CD14-positive monocyte (primary cell): ENCODE measurements around the gene ATP23. TPM values are rescaled to one million over a fixed set of nuclear protein-coding genes. Genes with fewer than 3 reads are reported as not detected.

ENCODE experiments used
- DNase-seq, 3 donors: peaks; one replicate each; pipeline ENCODE4 v3.0.0-alpha.2; 2011 to 2022
- H2AFZ ChIP-seq: 2 replicates; pipeline ENCODE4 v1.6.0; 2012; ENCODE audit warnings: mild to moderate bottlenecking, low read depth, low read length, inconsistent platforms; ENCODE audit not compliant: insufficient read depth, poor library complexity, severe bottlenecking
- H3K27ac ChIP-seq, 2 donors: 1 replicate in 1 of 2; 2 replicates in 1 of 2; pipeline ENCODE4 v1.5.1; 2012 to 2013; ENCODE audit warnings: low read length in 2 of 2, control low read depth in 1 of 2, inconsistent platforms in 1 of 2, low read depth in 1 of 2, mild to moderate bottlenecking in 1 of 2
- H3K27me3 ChIP-seq, 2 donors: one replicate each; pipeline versions ENCODE4 v1.6.0 to v1.6.1; 2011 to 2013; ENCODE audit warnings: low read length in 2 of 2; ENCODE audit not compliant: control insufficient read depth in 2 of 2, insufficient read depth in 2 of 2
- H3K36me3 ChIP-seq, 2 donors: replicated peaks in 1 of 2; 1 replicate in 1 of 2; 2 replicates in 1 of 2; pipeline versions ENCODE4 v1.5.1 to v1.6.1; 2012 to 2013; ENCODE audit warnings: low read length in 2 of 2, control low read depth in 1 of 2, inconsistent platforms in 1 of 2, mild to moderate bottlenecking in 1 of 2; ENCODE audit not compliant: insufficient read depth in 2 of 2, control insufficient read depth in 1 of 2
- H3K4me1 ChIP-seq, 2 donors: 1 replicate in 1 of 2; 2 replicates in 1 of 2; pipeline versions ENCODE4 v1.5.1 to v1.6.1; 2012 to 2013; ENCODE audit warnings: low read length in 2 of 2, control low read depth in 1 of 2, inconsistent platforms in 1 of 2, mild to moderate bottlenecking in 1 of 2, moderate library complexity in 1 of 2; ENCODE audit not compliant: insufficient read depth in 2 of 2, control insufficient read depth in 1 of 2
- H3K4me2 ChIP-seq: replicated peaks from 2 replicates; pipeline ENCODE3; 2012; ENCODE audit warnings: low read length, moderate library complexity, mild to moderate bottlenecking; ENCODE audit not compliant: poor library complexity, severe bottlenecking; ENCODE audit errors: extremely low read depth
- H3K4me3 ChIP-seq, 3 experiments: fragments of 200-600 bp in 1 of 3; sonication (generic) in 1 of 3; replicated peaks in 1 of 3; 1 replicate in 2 of 3; 2 replicates in 1 of 3; pipeline ENCODE4 v1.5.1; 2011 to 2013; ENCODE audit warnings: low read length in 3 of 3, mild to moderate bottlenecking in 3 of 3, control low read depth in 2 of 3, low read depth in 2 of 3, inconsistent platforms in 1 of 3, moderate library complexity in 1 of 3
- H3K79me2 ChIP-seq: 2 replicates; pipeline ENCODE4 v1.6.0; 2012; ENCODE audit warnings: mild to moderate bottlenecking, control low read depth, inconsistent platforms, low read length, moderate library complexity; ENCODE audit not compliant: insufficient read depth
- H3K9ac ChIP-seq: 2 replicates; pipeline ENCODE4 v1.6.0; 2017; ENCODE audit warnings: low read length, mild to moderate bottlenecking; ENCODE audit not compliant: insufficient read depth, poor library complexity, severe bottlenecking
- H3K9me3 ChIP-seq, 2 donors: replicated peaks in 1 of 2; 1 replicate in 1 of 2; 2 replicates in 1 of 2; pipeline versions ENCODE4 v1.5.1 to v1.6.1; 2012 to 2013; ENCODE audit warnings: low read length in 2 of 2, control low read depth in 1 of 2; ENCODE audit not compliant: control insufficient read depth in 1 of 2, insufficient read depth in 1 of 2
- H4K20me1 ChIP-seq: 2 replicates; pipeline ENCODE4 v1.6.0; 2012; ENCODE audit warnings: mild to moderate bottlenecking, low read length, control low read depth, moderate library complexity; ENCODE audit not compliant: insufficient read depth
- H3K27ac Mint-ChIP-seq, 7 donors: one replicate each; pipeline ENCODE4 v1.8.0; 2020; ENCODE audit warnings: mild to moderate bottlenecking in 7 of 7, mixed read lengths in 7 of 7, moderate library complexity in 6 of 7, inconsistent platforms in 2 of 7
- H3K27me3 Mint-ChIP-seq, 3 donors: one replicate each; pipeline ENCODE4 v1.8.0; 2021 to 2022; ENCODE audit warnings: low read depth in 3 of 3, mild to moderate bottlenecking in 3 of 3, mixed read lengths in 3 of 3, moderate library complexity in 3 of 3, inconsistent platforms in 1 of 3
- H3K36me3 Mint-ChIP-seq, 2 donors: one replicate each; pipeline ENCODE4 v1.8.0; 2020; ENCODE audit warnings: mixed read lengths in 2 of 2, inconsistent platforms in 1 of 2, mild to moderate bottlenecking in 1 of 2
- H3K4me1 Mint-ChIP-seq: one replicate; pipeline ENCODE4 v1.8.0; 2020; ENCODE audit warnings: mild to moderate bottlenecking, mixed read lengths
- H3K4me3 Mint-ChIP-seq, 2 donors: one replicate each; pipeline ENCODE4 v1.8.0; 2020; ENCODE audit warnings: mild to moderate bottlenecking in 2 of 2, mixed read lengths in 2 of 2, moderate library complexity in 1 of 2
- H3K9me3 Mint-ChIP-seq, 7 donors: one replicate each; pipeline ENCODE4 v1.8.0; 2020 to 2022; ENCODE audit warnings: mixed read lengths in 7 of 7, mild to moderate bottlenecking in 6 of 7, moderate library complexity in 6 of 7, inconsistent platforms in 2 of 7
- whole genome bisulfite sequencing: methylation state at CpG from one replicate; pipeline ENCODE4 v1.1.5; 2013; ENCODE audit warnings: missing lambda C conversion rate; ENCODE audit not compliant: insufficient coverage; 5-methylcytosine and 5-hydroxymethylcytosine counted together
- intact Hi-C, 2 donors: fragments of 100-400 bp; cut with micrococcal nuclease; formaldehyde crosslinking; loops; one replicate each; pipeline versions ENCODE4 v1.15.0 to v1.15.1; 2023
- polyA plus RNA-seq, 3 donors: library from polyadenylated mRNA; depleted of rRNA in 1 of 3; unstranded in 2 of 3; stranded (reverse) in 1 of 3; fragments of 300-500 nt in 2 of 3; fragments of >200 nt in 1 of 3; fragmentation: Illumina TruSeq in 2 of 3; gene quantifications; 1 replicate in 2 of 3; 2 replicates in 1 of 3; pipeline ENCODE4 v1.2.3, GENCODE V29; 2012 to 2021
- TF ChIP-seq, protein P1 (sequence below): fragments of 200-600 bp; IDR thresholded peaks from one replicate; pipeline ENCODE4 v1.8.0; 2022; ENCODE audit warnings: antibody characterized with exemption, mild to moderate bottlenecking

Gene ATP23
- polyA plus RNA-seq, 3 donors, result 12.4 to 27.5 (median 24.8) TPM

DNA sequence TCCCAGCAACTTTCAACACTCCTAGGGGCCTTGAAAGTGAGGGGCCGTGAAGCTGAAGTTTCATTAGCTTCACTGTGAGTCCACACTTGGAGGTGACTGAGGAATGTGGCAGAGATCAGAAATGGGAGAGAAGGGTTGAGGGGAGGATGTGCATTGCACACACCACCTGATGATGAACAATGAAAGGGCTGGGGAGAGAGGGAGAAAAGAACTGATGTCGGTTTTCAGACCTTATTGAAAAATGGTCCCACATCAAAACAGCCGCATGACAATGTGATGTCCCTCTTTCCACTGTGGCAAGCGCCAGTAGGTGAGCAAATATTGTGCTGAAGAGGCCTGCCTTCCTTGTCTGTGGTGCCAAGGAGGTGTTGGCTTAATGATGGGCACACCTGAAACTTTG lies 32.3 kb upstream of the ATP23 start:
- peaks cover 0 to 4% of the 10 kb centered on the region in 2 donors for H3K4me1 ChIP-seq
- H3K27me3 Mint-ChIP-seq, result peaks cover 0 to 7% (median 4%) of the 10 kb centered on the region in 3 donors
- intact Hi-C loops, result no loop called here

DNA sequence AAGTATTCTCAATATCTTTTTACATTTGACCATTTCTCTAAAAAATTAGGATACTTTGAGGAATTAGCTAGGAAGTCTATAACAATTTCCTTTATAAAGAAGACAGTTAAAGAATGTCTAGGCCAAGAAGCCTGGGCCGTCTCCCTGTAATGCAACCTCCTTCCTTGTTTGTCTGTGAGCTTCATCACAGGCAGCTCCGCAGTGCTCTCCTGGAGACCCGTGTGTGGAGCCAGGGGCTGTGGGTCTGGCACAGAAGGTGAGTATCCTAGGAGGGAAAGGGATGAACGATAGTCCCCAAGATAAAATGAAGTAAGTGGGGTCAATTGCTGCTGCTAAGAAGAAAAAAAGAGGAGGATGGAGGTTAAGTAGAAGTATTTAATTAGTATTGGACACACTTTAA lies 31.8 kb upstream of the ATP23 start:
- H3K79me2 ChIP-seq, result no peaks in the 10 kb centered on the region
- no peak for DNase-seq
- no peak overlapping the region for H2AFZ ChIP-seq
- H3K4me2 ChIP-seq, result no peak overlapping the region
- no peak overlapping the region for H3K27ac Mint-ChIP-seq
- no peaks in the 10 kb centered on the region for H3K36me3 Mint-ChIP-seq
- H3K36me3 ChIP-seq, result no peaks in the 10 kb centered on the region
- intact Hi-C loops, result no loop called here
- no peaks in the 10 kb centered on the region for H3K9me3 Mint-ChIP-seq
- H3K4me1 ChIP-seq, result peaks cover 0 to 4% of the 10 kb centered on the region in 2 donors
- TF ChIP-seq, protein P1, sequence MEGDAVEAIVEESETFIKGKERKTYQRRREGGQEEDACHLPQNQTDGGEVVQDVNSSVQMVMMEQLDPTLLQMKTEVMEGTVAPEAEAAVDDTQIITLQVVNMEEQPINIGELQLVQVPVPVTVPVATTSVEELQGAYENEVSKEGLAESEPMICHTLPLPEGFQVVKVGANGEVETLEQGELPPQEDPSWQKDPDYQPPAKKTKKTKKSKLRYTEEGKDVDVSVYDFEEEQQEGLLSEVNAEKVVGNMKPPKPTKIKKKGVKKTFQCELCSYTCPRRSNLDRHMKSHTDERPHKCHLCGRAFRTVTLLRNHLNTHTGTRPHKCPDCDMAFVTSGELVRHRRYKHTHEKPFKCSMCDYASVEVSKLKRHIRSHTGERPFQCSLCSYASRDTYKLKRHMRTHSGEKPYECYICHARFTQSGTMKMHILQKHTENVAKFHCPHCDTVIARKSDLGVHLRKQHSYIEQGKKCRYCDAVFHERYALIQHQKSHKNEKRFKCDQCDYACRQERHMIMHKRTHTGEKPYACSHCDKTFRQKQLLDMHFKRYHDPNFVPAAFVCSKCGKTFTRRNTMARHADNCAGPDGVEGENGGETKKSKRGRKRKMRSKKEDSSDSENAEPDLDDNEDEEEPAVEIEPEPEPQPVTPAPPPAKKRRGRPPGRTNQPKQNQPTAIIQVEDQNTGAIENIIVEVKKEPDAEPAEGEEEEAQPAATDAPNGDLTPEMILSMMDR, result no peak
- no peak overlapping the region for H3K27ac ChIP-seq
- 94% methylated on average over 3 of the region's 4 CpGs for WGBS
- H3K27me3 ChIP-seq, result no peaks in the 10 kb centered on the region
- no peak overlapping the region for H3K4me3 Mint-ChIP-seq
- no peaks in the 10 kb centered on the region for H3K9me3 ChIP-seq
- H3K27me3 Mint-ChIP-seq, result peaks cover under 1 to 7% (median 5%) of the 10 kb centered on the region in 3 donors
- no peak overlapping the region for H3K9ac ChIP-seq
- no peaks in the 10 kb centered on the region for H4K20me1 ChIP-seq
- H3K4me1 Mint-ChIP-seq, result peaks cover 6% of the 10 kb centered on the region
- no peak overlapping the region for H3K4me3 ChIP-seq

More for the DNA sequence above, 32.3 kb upstream of the ATP23 start:
- Histone ChIP-seq H3K4me2 (no peak overlapping the region), H3K4me3 (no peak overlapping the region), H4K20me1 (no peaks in the 10 kb centered on the region), H3K9me3 (no peaks in the 10 kb centered on the region), H2AFZ (no peak overlapping the region), H3K9ac (no peak overlapping the region), H3K27me3 (no peaks in the 10 kb centered on the region), H3K27ac (no peak overlapping the region), H3K79me2 (no peaks in the 10 kb centered on the region), H3K36me3 (no peaks in the 10 kb centered on the region)
- no peak for DNase-seq
- H3K9me3 Mint-ChIP-seq, result no peaks in the 10 kb centered on the region
- TF ChIP-seq, protein P1, result no peak
- H3K4me3 Mint-ChIP-seq, result no peak overlapping the region
- H3K27ac Mint-ChIP-seq, result no peak overlapping the region
- 86% methylated on average over 1 of the region's 4 CpGs for WGBS
- H3K4me1 Mint-ChIP-seq, result peaks cover 6% of the 10 kb centered on the region
- H3K36me3 Mint-ChIP-seq, result no peaks in the 10 kb centered on the region
